Effector memory CD4-positive, alpha-beta T cell (primary cell): Measurements from ENCODE around the gene CAPN15.
"Not testable (repeated sequence)": the region's sequence is repeated elsewhere in the genome, so short reads cannot be mapped to it uniquely, and the experiment has no call there.

Experiments
- DNase-seq, 3 donors: peaks; one replicate each; pipeline ENCODE4 v3.0.0-alpha.2; 2020
- H3K27ac ChIP-seq: 2 replicates; pipeline ENCODE4 v1.7.0; 2013; ENCODE audit warnings: mild to moderate bottlenecking, low read length, moderate library complexity; ENCODE audit not compliant: insufficient read depth, poor library complexity, severe bottlenecking
- H3K27me3 ChIP-seq: replicated peaks from 2 replicates; pipeline ENCODE4 v1.7.0; 2013; ENCODE audit warnings: mild to moderate bottlenecking, low read length; ENCODE audit not compliant: insufficient read depth, control insufficient read depth, poor library complexity, severe bottlenecking
- H3K36me3 ChIP-seq: 2 replicates; pipeline ENCODE4 v1.7.0; 2013; ENCODE audit warnings: mild to moderate bottlenecking, low read length, moderate library complexity; ENCODE audit not compliant: control insufficient read depth, insufficient read depth
- H3K4me1 ChIP-seq: 2 replicates; pipeline ENCODE4 v1.7.0; 2013; ENCODE audit warnings: low read length, mild to moderate bottlenecking; ENCODE audit not compliant: control insufficient read depth, insufficient read depth, poor library complexity, severe bottlenecking
- H3K4me3 ChIP-seq: 2 replicates; pipeline ENCODE4 v1.7.0; 2013; ENCODE audit warnings: low read length, low read depth, mild to moderate bottlenecking; ENCODE audit not compliant: insufficient read depth, poor library complexity, severe bottlenecking
- H3K9me3 ChIP-seq: 2 replicates; pipeline ENCODE4 v1.7.0; 2013; ENCODE audit warnings: mild to moderate bottlenecking, low read length, moderate library complexity; ENCODE audit not compliant: control insufficient read depth

The CAPN15 gene

DNA sequence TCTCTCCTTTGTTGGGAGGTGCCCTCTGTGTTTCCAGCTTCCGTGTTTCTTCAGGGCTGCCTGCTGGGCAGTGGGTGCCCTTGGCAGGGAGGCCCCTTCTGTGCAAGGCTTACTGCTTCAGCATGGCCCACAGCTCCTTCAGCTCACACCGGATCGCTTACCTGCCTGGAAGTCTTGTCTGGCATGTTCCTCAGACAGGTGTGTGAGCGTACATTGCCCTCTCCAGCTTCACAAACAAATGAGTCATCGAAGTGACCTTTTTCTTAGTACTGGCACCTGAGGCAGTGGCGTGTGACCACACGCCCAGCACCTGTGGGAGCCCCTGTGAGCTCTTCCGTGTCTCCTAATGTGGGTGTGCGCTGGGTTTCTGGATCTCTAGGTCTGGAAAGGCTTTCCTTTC is 65.9 kb downstream of the CAPN15 start:
- H3K9me3 ChIP-seq = no peaks in the 10 kb centered on the region
- H3K27me3 ChIP-seq = no peaks in the 10 kb centered on the region
- no peak overlapping the region for H3K27ac ChIP-seq
- H3K36me3 ChIP-seq = no peaks in the 10 kb centered on the region
- H3K4me1 ChIP-seq = peaks cover 16% of the 10 kb centered on the region
- DNase-seq = no peak
- no peak overlapping the region for H3K4me3 ChIP-seq

DNA sequence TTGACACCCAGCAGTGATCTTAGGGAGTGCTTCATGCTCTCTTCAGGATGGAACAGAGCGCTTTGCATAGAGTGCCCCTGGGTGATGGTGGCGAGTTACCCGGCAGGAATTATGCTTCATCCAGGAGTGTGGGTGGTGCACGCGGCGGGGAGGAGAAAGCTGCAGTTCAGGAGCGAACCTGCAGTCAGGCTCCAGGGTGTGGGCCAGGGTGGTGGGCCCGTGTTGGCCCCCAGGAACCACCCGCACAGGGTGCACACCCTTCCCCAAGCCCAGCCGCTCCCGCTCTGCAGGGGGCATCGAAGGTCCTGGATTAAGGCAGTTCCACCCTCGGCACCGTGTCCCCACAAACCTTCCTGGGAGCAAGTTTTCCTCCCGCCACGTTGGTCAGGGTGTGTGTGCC is 66.3 kb downstream of the CAPN15 start:
- no peak overlapping the region for H3K27ac ChIP-seq
- peaks cover under 1% of the 10 kb centered on the region for H3K36me3 ChIP-seq
- H3K4me3 ChIP-seq = no peak overlapping the region
- peaks cover 14% of the 10 kb centered on the region for H3K4me1 ChIP-seq
- no peaks in the 10 kb centered on the region for H3K27me3 ChIP-seq
- no peak for DNase-seq
- no peaks in the 10 kb centered on the region for H3K9me3 ChIP-seq

DNA sequence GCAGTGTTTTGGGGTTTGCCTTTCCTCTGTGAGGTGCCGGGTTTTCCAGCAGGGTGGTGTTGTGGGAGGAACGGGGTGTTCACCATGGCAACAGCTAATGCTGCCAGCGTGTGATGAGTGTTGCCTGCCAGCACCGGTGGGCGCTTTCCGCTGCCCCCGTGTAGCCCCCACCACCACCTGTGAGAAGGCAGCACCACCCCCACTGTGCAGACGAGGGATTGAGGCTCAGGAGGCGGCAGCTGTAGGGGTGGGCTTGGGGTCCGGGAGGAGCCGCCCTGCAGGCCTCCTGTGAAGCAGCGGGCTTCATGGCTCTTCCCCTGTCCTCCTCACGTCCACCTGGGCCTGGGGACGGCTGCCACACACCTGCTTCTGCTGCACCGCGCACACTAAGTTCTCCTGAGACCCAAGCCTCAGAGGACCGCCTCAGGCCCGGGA is 67.6 kb downstream of the CAPN15 start:
- H3K9me3 ChIP-seq = no peaks in the 10 kb centered on the region
- H3K4me1 ChIP-seq = peaks cover 14% of the 10 kb centered on the region
- H3K36me3 ChIP-seq = peaks cover 7% of the 10 kb centered on the region
- no peaks in the 10 kb centered on the region for H3K27me3 ChIP-seq
- no peak overlapping the region for H3K27ac ChIP-seq
- no peak overlapping the region for H3K4me3 ChIP-seq
- DNase-seq = no peak

DNA sequence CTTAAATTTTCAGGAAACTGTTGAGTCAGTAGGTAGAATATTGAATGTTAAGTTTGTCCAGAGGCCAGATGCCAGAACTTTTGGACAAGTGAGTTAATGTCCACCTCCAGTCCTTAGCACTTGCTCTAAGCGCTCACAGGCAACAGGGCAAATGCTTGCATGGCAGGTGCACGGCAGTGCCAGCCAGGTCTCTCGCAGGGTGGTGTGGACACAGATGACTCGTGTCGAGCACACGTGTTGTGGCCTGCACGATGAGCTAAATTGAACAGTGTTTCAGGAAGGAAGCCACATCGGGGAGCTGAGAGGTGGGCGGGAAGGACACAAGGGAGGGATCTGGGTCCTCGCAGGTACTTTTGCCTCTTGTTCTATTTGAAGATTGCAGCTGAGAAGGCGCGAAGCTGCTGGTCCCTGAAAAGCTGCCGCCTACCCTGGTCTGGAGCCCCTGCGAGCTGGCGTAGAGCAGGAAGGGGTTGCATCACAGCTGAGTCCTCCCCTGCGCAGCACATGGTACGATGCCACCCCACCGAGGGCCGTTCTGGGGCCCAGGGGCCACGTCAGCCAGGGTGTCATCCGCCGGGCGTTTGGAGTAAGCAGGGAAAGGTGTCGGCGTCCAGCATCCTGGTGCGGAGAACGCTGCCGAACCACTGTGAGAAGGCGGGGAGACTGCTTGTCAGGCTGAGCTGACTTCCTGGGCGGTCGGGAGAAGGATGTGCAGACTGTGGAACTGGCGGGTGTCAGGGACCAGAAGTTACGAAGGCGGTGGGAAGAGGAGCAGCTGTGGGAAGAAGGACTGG is 68.6 kb downstream of the CAPN15 start:
- no peak for DNase-seq
- Histone ChIP-seq H3K9me3 (no peaks in the 10 kb centered on the region), H3K36me3 (peaks cover 7% of the 10 kb centered on the region), H3K27me3 (no peaks in the 10 kb centered on the region), H3K4me3 (no peak overlapping the region), H3K27ac (no peak overlapping the region), H3K4me1 (peaks cover 5% of the 10 kb centered on the region)

DNA sequence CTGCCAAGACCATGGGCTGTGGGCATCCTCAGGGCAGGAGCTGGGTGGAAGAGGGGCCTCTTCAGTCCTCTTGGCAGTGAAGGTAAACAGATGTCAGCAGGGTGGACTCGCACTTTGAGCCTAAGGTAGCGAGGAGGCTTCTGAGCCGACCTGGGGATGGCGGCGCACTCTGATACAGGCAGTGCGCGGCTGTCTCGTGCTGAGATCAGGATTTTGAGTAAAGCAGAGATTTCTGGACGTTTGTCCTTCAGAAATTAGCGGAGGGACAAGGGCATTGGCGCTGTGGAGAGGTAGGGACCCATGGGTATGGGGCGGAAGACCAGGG is 69.2 kb downstream of the CAPN15 start:
- no peaks in the 10 kb centered on the region for H3K27me3 ChIP-seq
- H3K27ac ChIP-seq = no peak overlapping the region
- H3K36me3 ChIP-seq = peaks cover 7% of the 10 kb centered on the region
- no peak for DNase-seq
- no peak overlapping the region for H3K4me3 ChIP-seq
- H3K9me3 ChIP-seq = no peaks in the 10 kb centered on the region
- H3K4me1 ChIP-seq = peaks cover 2% of the 10 kb centered on the region

DNA sequence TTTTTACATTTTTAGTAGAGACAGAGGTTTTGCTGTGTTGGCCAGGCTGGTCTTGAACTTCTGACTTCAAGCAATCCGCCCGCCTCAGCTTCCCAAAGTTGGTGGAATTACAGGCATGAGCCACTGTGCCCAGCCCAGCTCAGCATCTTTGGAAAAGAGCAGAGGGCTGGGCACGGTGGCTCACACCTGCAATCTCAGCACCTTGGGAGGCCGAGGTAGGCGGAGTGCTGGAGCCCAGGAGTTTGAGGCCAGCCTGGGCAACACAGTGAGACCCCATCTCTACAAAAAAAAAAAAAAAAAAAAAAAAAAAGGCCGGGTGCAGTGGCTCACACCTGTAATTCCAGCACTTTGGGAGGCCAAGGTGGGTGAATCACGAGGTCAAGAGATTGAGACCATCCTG is 70.1 kb downstream of the CAPN15 start:
- H3K9me3 ChIP-seq, H3K36me3 ChIP-seq, H3K4me3 ChIP-seq, H3K4me1 ChIP-seq, H3K27ac ChIP-seq, DNase-seq, H3K27me3 ChIP-seq: not testable (repeated sequence)

DNA sequence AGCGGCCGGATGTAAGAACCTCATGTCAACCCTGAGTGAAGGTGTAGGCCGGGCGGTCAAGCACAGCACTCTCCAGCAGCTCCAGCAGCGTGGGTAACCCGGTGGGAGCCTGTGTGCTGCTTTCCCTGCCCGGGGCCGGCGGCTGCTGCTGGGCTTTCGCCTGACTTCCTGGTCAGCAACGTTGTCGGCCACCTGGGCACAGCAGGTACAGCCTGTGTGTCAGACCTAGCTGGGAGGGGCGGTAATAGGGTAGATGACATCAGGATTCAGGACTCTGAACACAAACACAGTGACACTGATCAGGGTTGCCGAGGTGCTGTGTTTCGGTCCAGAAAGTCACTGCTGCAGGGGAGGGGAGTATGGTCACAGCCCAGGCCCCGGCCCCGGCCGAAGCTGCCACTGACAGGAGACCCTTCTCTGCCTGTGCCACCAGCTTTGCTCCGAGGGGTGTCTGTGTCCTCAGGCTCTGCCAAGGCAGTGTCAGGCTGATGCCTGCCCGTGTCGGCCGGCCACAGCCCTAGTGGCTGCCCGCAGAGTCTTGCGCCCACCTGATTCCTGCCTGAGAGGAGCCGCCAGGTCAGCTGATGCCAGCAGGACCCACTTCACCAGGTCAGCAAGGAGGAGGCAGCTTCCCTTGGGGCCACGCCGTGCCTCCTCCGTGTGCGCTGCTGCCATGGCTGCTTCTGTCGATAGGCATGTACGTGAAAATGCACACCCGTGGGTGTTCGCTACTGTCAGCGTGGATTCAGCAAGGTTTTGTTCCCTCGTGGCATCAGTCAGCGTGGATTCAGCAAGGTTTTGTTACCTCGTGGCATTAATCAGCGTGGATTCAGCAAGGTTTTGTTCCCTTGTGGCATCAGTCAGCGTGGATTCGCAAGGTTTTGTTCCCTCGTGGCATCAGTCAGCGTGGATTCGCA is 71.6 kb downstream of the CAPN15 start:
- Histone ChIP-seq H3K4me1 (no peaks in the 10 kb centered on the region), H3K36me3 (peaks cover 7% of the 10 kb centered on the region), H3K4me3 (no peak overlapping the region), H3K9me3 (no peaks in the 10 kb centered on the region), H3K27ac (no peak overlapping the region), H3K27me3 (no peaks in the 10 kb centered on the region)
- no peak for DNase-seq

DNA sequence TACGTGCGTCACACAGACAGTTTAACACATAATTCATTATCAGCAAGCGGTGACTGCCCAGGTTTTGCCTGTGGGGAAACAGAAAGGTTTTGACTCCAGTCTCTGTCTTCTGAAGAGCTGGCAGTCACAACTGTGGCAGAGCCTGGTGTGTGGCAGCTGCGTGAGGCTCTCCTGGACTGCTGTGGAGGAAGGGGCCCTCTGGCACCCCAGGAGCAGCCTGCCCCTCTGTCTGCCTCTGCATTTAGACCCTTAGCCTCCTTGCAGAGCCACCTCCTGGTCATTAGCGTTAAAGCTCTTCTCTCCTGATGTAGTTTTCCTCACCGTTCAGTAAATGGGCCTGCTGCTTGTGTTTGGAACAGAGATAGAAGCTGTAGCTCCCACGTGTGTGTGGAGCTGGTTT is 73.3 kb downstream of the CAPN15 start:
- no peaks in the 10 kb centered on the region for H3K4me1 ChIP-seq
- peaks cover 7% of the 10 kb centered on the region for H3K36me3 ChIP-seq
- DNase-seq = no peak
- no peak overlapping the region for H3K4me3 ChIP-seq
- no peaks in the 10 kb centered on the region for H3K27me3 ChIP-seq
- no peaks in the 10 kb centered on the region for H3K9me3 ChIP-seq
- H3K27ac ChIP-seq = no peak overlapping the region

DNA sequence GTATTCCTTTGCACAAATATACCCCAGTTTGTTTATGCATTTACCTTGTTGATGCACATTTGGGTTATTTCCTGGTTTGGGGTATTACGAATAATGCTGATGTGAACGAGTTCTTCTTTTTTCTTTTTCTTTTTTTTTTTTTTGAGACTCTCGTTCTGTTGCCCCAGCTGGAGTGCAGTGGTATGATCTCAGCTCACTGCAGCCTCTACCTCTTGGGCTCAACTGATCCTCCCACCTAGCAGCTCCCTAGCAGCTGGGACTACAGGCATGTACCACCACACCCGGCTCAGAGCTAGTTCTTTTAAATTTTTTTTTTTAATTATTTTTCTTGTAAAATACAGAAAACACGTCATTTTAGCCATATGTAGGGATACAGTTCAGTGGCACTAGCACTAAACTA is 76.4 kb downstream of the CAPN15 start:
- no peaks in the 10 kb centered on the region for H3K27me3 ChIP-seq
- peaks cover 5% of the 10 kb centered on the region for H3K36me3 ChIP-seq
- no peaks in the 10 kb centered on the region for H3K9me3 ChIP-seq
- H3K4me3 ChIP-seq = no peak overlapping the region
- no peak for DNase-seq
- no peak overlapping the region for H3K27ac ChIP-seq
- H3K4me1 ChIP-seq = no peaks in the 10 kb centered on the region
